ENCODE measurements around the gene FLNA. TPM values are rescaled to one million over a fixed set of nuclear protein-coding genes. Genes with fewer than 3 reads are reported as not detected.

The FLNA gene
- total RNA-seq, 1 donor from 2014 or later, result 806 TPM

- no peaks in the 10 kb centered on the region for H3K36me3 Mint-ChIP-seq
- TF ChIP-seq CTCF (conservative IDR thresholded peaks at IDR 0.05), result no peak
- no peaks in the 10 kb centered on the region for H3K4me1 Mint-ChIP-seq (ENCODE audit: unreplicated experiment)
- peak overlapping the region; percentile 84 for H3K4me3 Mint-ChIP-seq
- H3K27ac Mint-ChIP-seq, result peak overlapping the region; percentile 95
- H3K9me3 Mint-ChIP-seq, result no peaks in the 10 kb centered on the region
- DNase-seq (ENCODE audit: extremely low spot score, unreplicated experiment), result no peak
- no peaks in the 10 kb centered on the region for H3K27me3 Mint-ChIP-seq
Observed at GRCh38 chrX:154372612-154373022, 1.8 kb downstream of the FLNA start.

GRCh38 chrX:154371789-154372300 is 2.6 kb downstream of the FLNA start:
- no peaks in the 10 kb centered on the region for H3K9me3 Mint-ChIP-seq

GRCh38 chrX:154371017-154371788 is 3.2 kb downstream of the FLNA start:
- H3K27me3 Mint-ChIP-seq, result no peaks in the 10 kb centered on the region
- no peaks in the 10 kb centered on the region for H3K36me3 Mint-ChIP-seq

More at GRCh38 chrX:154371789-154372300, 2.6 kb downstream of the FLNA start:
- TF ChIP-seq CTCF (conservative IDR thresholded peaks at IDR 0.05), result no peak
- Mint-ChIP-seq H3K36me3 (no peaks in the 10 kb centered on the region), H3K27ac (peak overlapping the region; percentile 95), H3K27me3 (no peaks in the 10 kb centered on the region), H3K4me3 (no peak overlapping the region), H3K4me1 (ENCODE audit: unreplicated experiment) (no peaks in the 10 kb centered on the region)
- DNase-seq (ENCODE audit: extremely low spot score, unreplicated experiment), result no peak

GRCh38 chrX:154370300-154371016 is 4.0 kb downstream of the FLNA start:
- DNase-seq (ENCODE audit: extremely low spot score, unreplicated experiment), result no peak
- Mint-ChIP-seq H3K4me3 (peak overlapping the region; percentile 94), H3K36me3 (no peaks in the 10 kb centered on the region), H3K27ac (peak overlapping the region; percentile 96), H3K9me3 (no peaks in the 10 kb centered on the region), H3K27me3 (no peaks in the 10 kb centered on the region), H3K4me1 (ENCODE audit: unreplicated experiment) (no peaks in the 10 kb centered on the region)
- no peak for TF ChIP-seq CTCF (conservative IDR thresholded peaks at IDR 0.05)

More at GRCh38 chrX:154371017-154371788, 3.2 kb downstream of the FLNA start:
- DNase-seq (ENCODE audit: extremely low spot score, unreplicated experiment), result peak; percentile 90
- H3K27ac Mint-ChIP-seq, result peak overlapping the region; percentile 70
- no peaks in the 10 kb centered on the region for H3K9me3 Mint-ChIP-seq
- no peak for TF ChIP-seq CTCF (conservative IDR thresholded peaks at IDR 0.05)
- no peaks in the 10 kb centered on the region for H3K4me1 Mint-ChIP-seq (ENCODE audit: unreplicated experiment)
- H3K4me3 Mint-ChIP-seq, result peak overlapping the region; percentile 84

- Mint-ChIP-seq H3K4me3 (peak overlapping the region; percentile 94), H3K27me3 (no peaks in the 10 kb centered on the region), H3K27ac (peak overlapping the region; percentile 96), H3K9me3 (no peaks in the 10 kb centered on the region), H3K36me3 (no peaks in the 10 kb centered on the region), H3K4me1 (ENCODE audit: unreplicated experiment) (no peaks in the 10 kb centered on the region)
- no peak for DNase-seq (ENCODE audit: extremely low spot score, unreplicated experiment)
- TF ChIP-seq CTCF (conservative IDR thresholded peaks at IDR 0.05), result no peak
Observed at GRCh38 chrX:154369449-154370299, 4.8 kb downstream of the FLNA start.

Data from type B pancreatic cell (in vitro differentiated cells).